Measurements from ENCODE around the gene ACSF2.

ACSF2 gene

DNA sequence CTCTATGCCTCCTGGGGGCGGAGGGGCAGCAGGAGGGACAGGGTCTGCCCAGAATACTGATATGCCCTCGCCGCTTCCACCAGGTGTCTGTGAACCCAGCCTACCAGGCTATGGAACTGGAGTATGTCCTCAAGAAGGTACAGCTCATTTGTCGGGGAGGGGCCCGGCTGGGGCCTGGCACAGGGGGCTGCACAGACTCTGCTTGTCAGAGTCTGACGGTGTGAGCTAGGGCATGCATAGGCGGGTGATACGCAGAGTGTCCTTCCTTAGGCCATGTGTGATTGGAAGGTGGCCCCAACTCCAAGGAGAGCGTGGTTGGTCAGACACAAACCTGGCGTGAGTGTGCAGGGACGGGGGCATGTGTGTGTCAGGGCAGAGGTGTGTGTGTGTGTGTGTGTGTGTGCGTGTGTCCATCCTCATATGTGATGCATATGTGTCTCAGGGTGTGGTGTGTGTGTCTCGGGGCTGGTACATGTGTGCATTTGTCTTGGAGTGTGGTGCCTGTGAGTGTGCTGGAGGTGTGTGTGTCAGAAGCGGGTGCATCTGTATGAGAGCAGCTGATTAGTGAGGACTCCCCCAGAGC, 35.6 kb downstream of the ACSF2 start:
- TF ChIP-seq GATA2 (IDR thresholded peaks at IDR 0.05; ENCODE audit: low read depth, low read length): no peak
- no peak for TF ChIP-seq GATA3 (IDR thresholded peaks at IDR 0.05; ENCODE audit: low read depth, low read length)

DNA sequence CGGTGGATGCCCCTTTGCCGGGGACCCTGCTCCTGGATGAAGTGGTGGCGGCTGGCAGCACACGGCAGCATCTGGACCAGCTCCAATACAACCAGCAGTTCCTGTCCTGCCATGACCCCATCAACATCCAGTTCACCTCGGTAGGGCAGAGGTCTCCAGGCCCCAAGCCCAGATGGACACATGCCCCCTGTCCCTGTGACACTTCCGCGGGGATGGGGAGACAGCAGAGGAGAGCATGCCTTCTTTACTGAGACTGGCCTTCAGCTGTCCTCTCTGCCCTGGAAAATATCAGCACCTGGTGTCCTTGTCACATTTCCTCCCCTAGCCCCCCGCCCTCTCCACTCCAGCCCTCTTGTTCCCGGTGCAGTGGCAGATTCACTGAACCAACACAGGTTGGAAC, 36.4 kb downstream of the ACSF2 start:
- TF ChIP-seq GATA3 (IDR thresholded peaks at IDR 0.05; ENCODE audit: low read depth, low read length) (no peak), GATA2 (IDR thresholded peaks at IDR 0.05; ENCODE audit: low read depth, low read length) (no peak)

DNA sequence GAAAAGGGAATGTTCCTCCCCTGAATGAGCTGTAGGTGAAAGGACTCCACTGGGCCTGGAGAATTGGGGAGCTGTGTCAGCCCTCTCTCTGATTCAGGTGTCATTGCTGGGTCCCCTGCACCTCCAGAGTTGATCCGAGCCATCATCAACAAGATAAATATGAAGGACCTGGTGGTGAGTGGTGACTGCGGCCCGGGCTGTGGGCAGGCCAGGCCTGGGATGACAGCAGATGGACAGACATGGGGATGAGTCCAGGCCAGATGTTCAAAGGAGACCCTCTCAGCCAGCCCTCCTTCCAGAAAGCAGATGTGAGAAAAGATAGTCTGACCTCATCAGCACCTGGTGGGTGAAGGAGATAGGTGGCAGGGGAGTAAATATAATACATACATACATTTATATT, 38.1 kb downstream of the ACSF2 start:
- TF ChIP-seq GATA3 (IDR thresholded peaks at IDR 0.05; ENCODE audit: low read depth, low read length) (no peak), GATA2 (IDR thresholded peaks at IDR 0.05; ENCODE audit: low read depth, low read length) (no peak)

DNA sequence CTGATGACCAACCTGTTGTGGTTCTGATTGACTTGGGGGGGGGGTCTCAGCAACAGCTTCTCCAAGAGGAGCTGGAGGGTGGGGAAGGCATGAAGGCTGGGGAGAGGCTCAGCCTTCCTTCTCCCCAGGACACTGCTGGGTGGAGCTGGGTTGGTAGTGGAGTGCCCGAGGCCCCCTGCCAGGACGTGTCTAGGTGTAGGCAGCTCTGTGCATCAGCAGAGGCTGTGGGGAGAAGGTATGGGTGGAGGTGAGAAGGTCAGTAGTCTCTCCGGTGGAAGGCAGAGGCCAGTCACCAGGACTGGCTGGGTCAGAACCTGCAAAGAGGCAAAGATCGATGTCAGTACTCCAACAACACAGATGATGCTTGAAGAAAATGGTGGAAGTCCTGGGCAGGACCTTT, 38.7 kb downstream of the ACSF2 start:
- TF ChIP-seq GATA2 (IDR thresholded peaks at IDR 0.05; ENCODE audit: low read depth, low read length) (no peak), GATA3 (IDR thresholded peaks at IDR 0.05; ENCODE audit: low read depth, low read length) (no peak)

DNA sequence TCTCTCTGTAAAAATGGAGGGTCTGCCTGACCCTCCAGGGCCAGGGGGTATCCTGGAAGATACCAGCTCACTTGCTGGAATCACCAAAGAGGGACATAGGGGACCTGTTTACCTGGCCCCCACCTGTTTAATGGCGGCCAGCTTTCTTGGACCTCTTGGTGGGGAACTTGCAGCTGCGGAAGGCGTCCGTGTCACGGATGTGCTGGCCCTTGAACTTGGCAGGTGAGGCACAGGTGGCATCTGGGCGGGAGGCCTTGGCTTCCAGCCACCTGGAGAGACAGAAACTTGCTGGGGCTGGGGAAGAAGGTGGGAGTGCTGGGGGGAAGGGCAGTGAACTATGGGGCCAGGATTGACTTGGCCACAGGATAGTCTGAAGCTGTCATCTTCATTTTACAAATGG, 39.2 kb downstream of the ACSF2 start:
- TF ChIP-seq GATA3 (IDR thresholded peaks at IDR 0.05; ENCODE audit: low read depth, low read length): no peak
- TF ChIP-seq GATA2 (IDR thresholded peaks at IDR 0.05; ENCODE audit: low read depth, low read length): no peak

DNA sequence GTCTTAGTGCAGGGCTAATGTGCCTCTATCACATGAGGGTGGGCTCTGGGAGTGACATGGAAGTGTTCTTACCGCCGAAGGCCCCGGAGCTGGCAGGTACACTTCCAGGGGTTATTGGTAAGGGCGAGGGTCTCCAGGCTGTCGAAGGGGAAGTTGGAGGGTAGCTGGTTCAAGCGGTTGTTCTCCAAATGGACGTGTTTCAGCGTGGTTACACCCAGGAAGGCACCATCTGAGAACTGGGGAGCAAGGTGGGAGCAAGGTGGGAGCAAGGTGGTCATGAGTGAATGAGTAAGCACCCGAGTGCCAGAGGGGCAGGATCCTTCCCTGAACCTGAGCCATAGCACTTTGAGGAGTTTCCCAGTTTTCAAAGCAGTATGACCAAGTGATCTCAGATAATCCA, 39.6 kb downstream of the ACSF2 start:
- TF ChIP-seq GATA2 (IDR thresholded peaks at IDR 0.05; ENCODE audit: low read depth, low read length) (no peak), GATA3 (IDR thresholded peaks at IDR 0.05; ENCODE audit: low read depth, low read length) (no peak)

DNA sequence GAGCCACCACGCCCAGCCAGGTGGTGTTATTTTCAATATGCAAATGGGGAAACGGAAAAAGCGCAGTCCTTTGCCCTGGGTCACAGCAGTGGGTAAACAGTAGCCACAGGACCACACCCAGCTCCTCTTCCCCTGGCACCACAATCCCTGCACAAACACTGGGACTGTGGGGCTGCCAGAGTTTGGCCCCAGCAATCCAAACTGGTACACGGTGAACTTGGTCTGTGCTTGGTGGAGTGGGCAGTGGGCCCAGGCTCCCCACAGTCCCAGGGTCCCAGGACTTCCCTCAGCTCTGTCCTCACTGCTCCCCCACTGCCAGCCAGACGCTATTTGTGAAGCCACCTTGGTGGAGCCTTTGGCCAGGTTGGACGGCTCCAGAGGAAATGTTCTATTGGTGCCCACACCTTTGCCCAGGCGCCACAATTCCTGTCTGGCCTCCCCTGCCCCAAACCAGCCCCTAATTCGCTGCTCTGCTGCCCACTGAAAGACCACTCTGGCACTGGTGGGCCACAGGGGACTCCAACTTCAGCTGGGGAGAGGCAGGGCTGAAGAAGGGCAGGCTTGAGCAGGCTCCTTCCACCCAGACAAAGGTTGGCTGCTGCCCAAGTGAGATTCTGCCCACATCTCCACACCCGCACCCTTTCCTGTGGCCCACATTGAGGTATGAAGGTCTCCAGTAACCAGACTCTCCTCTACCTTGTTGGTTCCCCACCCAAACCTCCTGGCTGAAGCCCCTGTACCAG, 40.5 kb downstream of the ACSF2 start:
- TF ChIP-seq GATA3 (IDR thresholded peaks at IDR 0.05; ENCODE audit: low read depth, low read length): no peak
- no peak for TF ChIP-seq GATA2 (IDR thresholded peaks at IDR 0.05; ENCODE audit: low read depth, low read length)

DNA sequence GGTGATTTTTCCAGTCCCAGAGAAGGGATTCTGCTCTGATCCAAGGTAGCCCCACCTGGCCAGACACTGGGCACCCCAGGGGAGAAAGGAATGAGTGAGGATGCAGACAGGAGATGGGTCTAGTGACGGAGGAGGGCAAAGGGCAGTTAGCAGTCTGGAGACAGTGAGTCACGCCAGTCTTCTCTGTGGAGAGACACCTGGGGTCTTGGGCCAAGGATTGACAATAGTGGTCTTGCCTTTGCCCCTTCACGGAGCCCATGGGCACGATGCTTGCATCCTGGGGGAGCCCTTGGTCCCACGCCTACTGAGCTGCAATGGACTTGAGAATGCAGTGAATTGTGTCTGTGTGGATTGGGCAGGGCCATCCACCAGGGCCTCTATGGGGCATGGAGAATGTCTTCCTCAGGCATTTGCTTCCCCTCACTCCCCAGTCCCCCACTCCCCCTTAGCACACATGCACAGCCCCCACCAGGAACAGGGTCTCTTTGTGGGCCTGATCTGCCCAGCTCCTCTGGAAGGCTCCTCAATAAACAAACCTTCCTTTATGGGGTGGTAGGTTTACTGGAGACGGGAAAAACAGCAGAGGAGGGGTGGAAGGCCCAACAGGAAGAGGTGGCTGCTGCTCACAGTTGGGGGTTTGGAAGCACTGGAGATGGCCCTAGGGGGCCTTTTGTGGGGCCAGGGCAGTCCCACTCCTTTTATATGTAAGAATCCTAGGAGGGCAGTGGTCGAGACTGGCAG, 41.3 kb downstream of the ACSF2 start:
- TF ChIP-seq GATA2 (IDR thresholded peaks at IDR 0.05; ENCODE audit: low read depth, low read length) (no peak), GATA3 (IDR thresholded peaks at IDR 0.05; ENCODE audit: low read depth, low read length) (no peak)

DNA sequence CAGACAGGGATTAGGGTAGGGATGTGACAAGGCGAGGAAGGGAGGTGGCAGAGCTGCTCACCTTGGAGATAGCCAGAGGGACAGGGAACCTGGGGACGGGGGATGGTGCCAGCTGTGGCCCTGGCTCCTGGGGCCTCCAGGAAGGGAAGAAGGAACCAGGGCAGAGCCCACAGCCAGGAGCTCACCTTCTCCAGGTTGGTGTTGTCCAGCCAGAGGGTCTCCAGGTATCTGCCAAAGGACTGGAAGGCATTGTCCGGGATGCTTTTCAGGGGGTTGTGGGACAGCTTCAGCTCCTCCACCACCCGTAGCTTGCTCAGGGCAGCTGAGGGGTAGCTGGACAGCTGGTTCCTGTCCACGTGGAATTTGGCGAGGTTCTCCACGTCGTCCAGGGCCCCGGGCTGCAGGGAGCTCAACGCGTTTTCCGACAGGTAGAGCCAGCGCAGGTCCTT, 41.9 kb downstream of the ACSF2 start:
- TF ChIP-seq GATA2 (IDR thresholded peaks at IDR 0.05; ENCODE audit: low read depth, low read length): no peak

DNA sequence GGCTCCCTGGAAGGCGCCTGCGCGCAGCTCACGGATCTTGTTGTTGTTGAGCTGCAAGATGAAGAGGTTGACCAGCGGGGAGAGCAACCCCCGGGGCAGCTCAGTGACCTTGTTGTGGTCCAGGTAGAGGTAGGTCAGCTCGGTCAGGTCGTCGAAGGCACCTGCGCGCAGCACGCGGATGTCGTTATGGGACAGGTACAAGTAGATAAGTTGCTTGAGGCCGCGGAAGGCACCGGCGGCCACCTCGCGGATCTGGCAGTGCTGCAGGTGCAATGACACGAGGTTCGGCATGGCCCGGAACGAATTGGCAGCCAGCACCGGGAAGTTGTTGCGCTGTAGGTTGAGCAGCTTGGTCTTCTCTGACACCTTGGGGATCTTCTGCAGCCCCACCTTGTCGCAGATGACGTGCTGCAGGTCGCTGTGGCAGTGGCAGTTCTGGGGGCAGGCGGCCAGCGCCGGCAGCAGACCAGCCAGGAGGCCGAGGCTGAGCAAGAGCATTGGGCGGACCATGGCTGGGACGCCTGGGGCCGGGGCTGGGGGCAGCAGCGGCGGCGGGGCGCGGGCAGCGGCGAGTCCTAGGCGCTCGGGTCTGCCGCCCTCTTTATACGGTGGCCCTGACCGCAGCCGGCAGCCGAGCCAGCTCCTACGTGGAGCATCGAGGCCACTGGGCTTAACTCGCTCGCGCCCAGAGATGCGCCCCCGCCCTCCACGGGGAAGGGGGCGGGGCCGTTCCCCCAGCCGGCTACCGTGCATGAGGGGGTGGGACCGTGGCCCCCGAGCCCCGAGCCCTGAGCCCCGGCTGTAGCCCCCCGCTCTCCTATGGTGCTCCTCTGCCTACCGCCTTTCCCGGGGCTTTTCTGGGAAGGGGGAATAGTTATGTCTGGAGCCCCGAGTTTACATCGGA, 42.5 kb downstream of the ACSF2 start, which contains the start of gene CHAD:
TSS of gene CHAD (minus strand) at position 577 of the 904 bp plus-strand sequence. CDS start at position 510, 67 bp downstream.
- TF ChIP-seq GATA3 (IDR thresholded peaks at IDR 0.05; ENCODE audit: low read depth, low read length): no peak
- TF ChIP-seq GATA2 (IDR thresholded peaks at IDR 0.05; ENCODE audit: low read depth, low read length): no peak

DNA sequence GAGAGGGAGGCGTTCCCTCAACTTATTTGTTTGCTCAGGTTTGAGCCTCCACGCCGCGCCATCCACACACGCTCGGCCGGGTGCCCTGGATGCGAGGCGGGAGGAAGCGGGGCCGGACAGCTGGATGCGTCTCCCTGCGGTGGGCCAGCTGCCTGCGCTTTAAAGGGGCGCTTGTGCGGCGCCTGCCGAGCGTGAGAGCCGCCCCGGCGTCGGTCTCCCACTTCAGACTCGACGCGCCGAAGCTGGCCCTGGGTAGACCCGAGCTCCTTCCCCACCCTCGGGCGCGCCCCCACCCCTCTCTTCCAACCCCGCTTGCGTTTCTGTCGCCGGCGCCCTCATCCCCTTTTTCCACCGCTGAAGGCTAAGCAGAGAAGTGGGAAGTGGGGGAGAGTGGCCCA, 43.2 kb downstream of the ACSF2 start:
- TF ChIP-seq GATA2 (IDR thresholded peaks at IDR 0.05; ENCODE audit: low read depth, low read length): no peak
- TF ChIP-seq GATA3 (IDR thresholded peaks at IDR 0.05; ENCODE audit: low read depth, low read length): no peak

DNA sequence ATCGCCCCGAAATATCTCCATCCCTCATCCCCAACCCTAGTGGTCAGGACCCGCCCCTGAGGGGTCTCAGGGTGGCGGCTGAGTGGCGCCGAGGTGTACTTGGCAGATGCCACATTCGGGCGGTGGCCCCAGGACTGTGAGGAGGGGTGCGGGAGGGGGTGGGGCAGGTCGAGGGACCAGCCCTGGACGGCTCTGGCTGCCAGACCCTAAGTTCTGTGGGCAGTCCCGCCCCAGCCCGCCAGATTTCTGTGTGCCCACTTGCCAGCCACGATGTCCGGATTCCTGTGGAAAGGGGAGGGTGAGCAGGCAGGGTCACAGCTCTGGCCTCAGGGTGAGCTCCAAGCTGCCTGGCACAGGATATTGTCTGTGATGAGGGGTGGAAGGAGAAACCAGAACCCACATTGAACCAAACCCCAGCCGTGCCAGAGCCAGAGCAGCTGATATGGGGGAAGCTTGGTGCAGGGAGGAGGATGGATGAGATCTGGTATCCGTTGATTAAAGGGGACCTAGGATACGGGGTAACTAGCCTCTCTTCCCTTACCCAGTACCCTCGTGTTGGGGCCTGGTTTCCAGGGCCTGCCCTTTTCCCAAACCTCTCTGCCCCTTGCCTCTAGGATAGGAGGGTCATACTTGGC, 43.8 kb downstream of the ACSF2 start:
- TF ChIP-seq GATA2 (IDR thresholded peaks at IDR 0.05; ENCODE audit: low read depth, low read length): no peak
- TF ChIP-seq GATA3 (IDR thresholded peaks at IDR 0.05; ENCODE audit: low read depth, low read length): no peak

DNA sequence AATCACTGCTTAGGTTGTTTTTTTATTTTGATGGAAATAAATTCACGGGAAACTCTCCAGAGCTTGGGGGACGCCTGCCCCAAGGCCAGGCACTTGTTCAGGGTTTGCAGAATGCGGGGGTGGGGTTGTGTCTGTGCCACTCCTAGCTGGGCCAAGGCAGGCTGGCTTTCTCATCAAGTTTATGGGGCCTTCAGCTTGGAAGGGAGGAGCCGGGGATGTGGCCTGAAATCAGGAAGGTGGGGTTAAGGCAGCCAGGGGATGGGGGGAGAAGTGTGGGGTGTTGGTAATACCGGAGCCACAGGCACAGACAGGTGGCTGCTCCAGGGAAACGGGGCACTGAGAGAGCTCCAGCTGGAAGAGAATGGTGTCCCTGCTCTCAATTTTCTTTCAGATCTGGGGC, 44.4 kb downstream of the ACSF2 start:
- TF ChIP-seq GATA2 (IDR thresholded peaks at IDR 0.05; ENCODE audit: low read depth, low read length) (no peak), GATA3 (IDR thresholded peaks at IDR 0.05; ENCODE audit: low read depth, low read length) (no peak)
